ENCODE data around the gene PCDHGA3. TPM values are rescaled to one million over a fixed set of nuclear protein-coding genes. Genes with fewer than 3 reads are reported as not detected.
"Not testable (repeated sequence)": the region's sequence is repeated elsewhere in the genome, so short reads cannot be mapped to it uniquely, and the experiment has no call there.

PCDHGA3 gene
- total RNA-seq, 4 donors from 2014 or later: 2.3 to 6.3 (median 2.8) TPM

GRCh38 chr5:141319699-141320098 is 23.9 kb upstream of the PCDHGA3 start:
- DNase-seq (ENCODE audit: low spot score) (no peak), ATAC-seq (ENCODE audit: low FRiP score) (no peak)
- no peak for TF ChIP-seq CTCF (IDR thresholded peaks at IDR 0.05)

- ATAC-seq (ENCODE audit: low FRiP score): peak; percentile 98
- peak; percentile 50 for DNase-seq (ENCODE audit: low spot score)
- TF ChIP-seq CTCF (IDR thresholded peaks at IDR 0.05): peak in 1 of 3 donors; percentile 12
Observed at GRCh38 chr5:141320225-141321169, 23.1 kb upstream of the PCDHGA3 start, which contains the start of gene TAF7. Gene TAF7 (minus strand): TSS chr5:141320784. CDS start chr5:141320044, 740 bp downstream.

- TF ChIP-seq CTCF (IDR thresholded peaks at IDR 0.05): no peak
- DNase-seq (ENCODE audit: low spot score) (no peak), ATAC-seq (ENCODE audit: low FRiP score) (no peak)
Observed at GRCh38 chr5:141322261-141322660, 21.4 kb upstream of the PCDHGA3 start.

- DNase-seq (ENCODE audit: low spot score): no peak
- peak; percentile 54 for ATAC-seq (ENCODE audit: low FRiP score)
- TF ChIP-seq CTCF (IDR thresholded peaks at IDR 0.05): no peak
Observed at GRCh38 chr5:141326088-141326854, 17.4 kb upstream of the PCDHGA3 start.

GRCh38 chr5:141328231-141328630 is 15.4 kb upstream of the PCDHGA3 start:
- ATAC-seq (ENCODE audit: low FRiP score) (no peak), DNase-seq (ENCODE audit: low spot score) (no peak)
- TF ChIP-seq CTCF (IDR thresholded peaks at IDR 0.05): no peak

- DNase-seq (ENCODE audit: low spot score) (no peak), ATAC-seq (ENCODE audit: low FRiP score) (no peak)
- no peak for TF ChIP-seq CTCF (IDR thresholded peaks at IDR 0.05)
Observed at GRCh38 chr5:141330299-141331080, 13.1 kb upstream of the PCDHGA3 start, which contains the start of gene PCDHGA1. Gene PCDHGA1 (plus strand): TSS chr5:141330514.

- DNase-seq (ENCODE audit: low spot score); ATAC-seq (ENCODE audit: low FRiP score): not testable (repeated sequence)
Observed at GRCh38 chr5:141332571-141332970, 11.1 kb upstream of the PCDHGA3 start.

All from omental fat pad (tissue), 4 donors.